Subcutaneous adipose tissue (tissue), 4 donors: ENCODE measurements around the gene MYH9. TPM values are rescaled to one million over a fixed set of nuclear protein-coding genes. Genes with fewer than 3 reads are reported as not detected.

Experiments
- CTCF ChIP-seq: fragments of 450-650 bp; IDR thresholded peaks from one replicate; pipeline ENCODE4 v1.5.1; 2016; ENCODE audit warnings: low read depth, mild to moderate bottlenecking, control low read depth, antibody characterized with exemption, moderate library complexity
- total RNA-seq, 4 donors: library from RNA; depleted of rRNA; stranded (reverse); fragments of >200 nt; gene quantifications; one replicate each; pipeline ENCODE4 v1.1.0, GENCODE V29; 2016

Gene MYH9
- total RNA-seq, 4 donors from 2014 or later = 187 to 410 (median 233) TPM

- TF ChIP-seq CTCF = no peak
Observed at GRCh38 chr22:36239150-36239400, 148.7 kb downstream of the MYH9 start.

- TF ChIP-seq CTCF = no peak
Observed at GRCh38 chr22:36238373-36239149, 149.2 kb downstream of the MYH9 start.

DNA sequence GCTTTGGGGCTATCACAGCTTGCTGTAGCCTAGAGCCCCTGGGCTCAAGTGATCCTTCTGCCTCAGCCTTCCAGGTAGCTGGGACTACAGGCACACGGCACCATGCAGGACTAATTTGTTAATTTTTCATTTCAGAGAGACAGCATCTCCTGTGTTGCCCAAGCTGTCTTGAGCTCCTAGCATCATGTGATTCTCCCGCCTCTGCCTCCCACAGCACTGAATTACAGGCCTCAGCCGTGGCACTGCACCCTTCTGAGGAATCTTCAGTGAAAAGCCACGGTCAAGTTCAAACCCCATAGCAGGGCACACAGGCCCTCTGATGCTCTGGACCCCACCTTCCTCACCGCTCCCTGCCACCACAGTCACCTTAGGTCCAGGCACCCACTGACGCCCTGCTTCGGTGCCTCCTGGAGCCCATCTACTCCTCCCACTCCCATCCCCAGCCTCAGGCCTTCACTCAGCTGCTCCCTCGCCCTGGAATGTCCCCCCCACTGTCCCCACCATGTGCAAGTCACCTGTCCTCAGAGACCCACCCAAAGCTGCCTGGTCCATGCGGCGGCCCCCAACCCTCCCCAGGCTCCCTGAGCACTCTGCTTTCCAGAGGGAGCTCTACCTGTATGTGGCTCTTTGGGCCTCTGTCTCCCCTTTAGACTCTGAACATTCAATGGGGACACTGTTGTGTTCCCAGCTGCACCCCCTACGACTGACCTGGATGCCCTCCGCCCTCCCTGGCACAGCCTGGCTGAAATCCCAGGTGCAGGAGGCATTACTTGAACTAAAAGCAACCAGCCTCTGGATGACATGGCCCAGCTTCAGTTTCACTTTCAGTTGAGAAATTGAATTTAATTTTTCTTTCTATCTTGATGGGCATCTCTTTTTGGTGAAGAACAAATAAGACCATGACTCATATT lies 150.1 kb downstream of the MYH9 start:
- no peak for TF ChIP-seq CTCF

DNA sequence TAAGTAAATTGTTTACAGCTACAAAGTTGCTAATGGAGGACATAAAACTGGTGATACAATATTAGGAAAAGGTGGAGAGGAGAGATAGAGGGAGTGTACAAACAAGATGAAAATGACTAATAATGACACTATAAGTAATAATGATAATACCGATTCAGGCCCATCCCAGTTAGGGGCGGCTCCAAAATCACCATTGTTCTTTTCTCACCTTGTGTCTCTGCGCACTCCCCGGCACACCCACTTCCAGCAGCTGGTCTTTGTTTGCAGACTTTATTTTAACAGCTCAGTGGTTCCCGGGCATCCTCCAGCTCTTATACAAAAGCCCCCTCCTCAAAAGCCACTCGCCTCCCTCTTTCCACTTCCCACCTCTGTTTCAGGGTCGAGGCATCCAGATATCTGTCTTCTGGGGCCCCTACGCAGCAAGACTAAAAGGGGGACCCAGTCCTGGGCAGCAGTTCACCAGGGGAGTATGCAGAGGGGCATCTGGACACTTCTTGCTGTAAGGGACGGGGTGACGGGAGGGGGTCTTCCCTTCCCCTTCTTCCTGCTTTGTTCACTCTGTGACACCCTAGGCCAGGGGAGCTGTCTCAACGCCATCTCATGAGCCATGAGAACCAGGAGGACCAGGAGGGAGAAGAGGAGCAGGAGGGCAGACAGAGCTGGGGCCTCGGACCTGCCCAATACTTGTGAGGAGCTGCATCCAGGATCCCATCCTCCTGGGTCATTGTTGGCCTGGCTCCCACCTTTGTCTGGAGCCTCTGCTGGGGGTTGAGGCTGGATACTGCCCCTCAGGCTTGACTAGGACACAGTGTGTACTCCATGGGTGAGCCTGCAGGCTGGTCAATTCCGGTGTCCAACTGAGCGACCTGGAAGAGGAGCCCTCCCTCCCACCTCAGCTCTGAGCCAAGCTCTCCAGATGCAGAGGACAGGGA lies 151.1 kb downstream of the MYH9 start:
- TF ChIP-seq CTCF = no peak

DNA sequence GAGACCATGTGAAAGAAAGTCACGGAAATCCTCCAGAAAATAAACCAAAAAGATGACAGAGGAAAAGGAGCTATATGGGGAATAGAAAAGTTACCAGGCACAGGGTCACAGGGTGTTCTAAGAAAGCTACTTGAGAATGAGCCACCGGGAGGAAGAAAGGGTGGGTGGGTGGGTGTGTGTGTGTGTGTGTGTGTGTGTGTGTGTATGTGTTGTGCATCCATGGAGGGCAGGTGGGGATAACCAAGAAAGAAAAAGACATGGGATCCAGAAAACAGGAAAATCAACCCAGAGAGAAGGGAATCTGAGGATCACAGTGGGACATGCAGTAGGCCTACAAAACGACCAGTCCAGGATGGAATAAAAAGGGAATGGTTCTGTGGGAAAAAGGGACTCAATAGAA lies 152.2 kb downstream of the MYH9 start:
- no peak for TF ChIP-seq CTCF

GRCh38 chr22:36234919-36235318 lies 152.8 kb downstream of the MYH9 start:
- no peak for TF ChIP-seq CTCF

- TF ChIP-seq CTCF = no peak
Observed at GRCh38 chr22:36234213-36234612, 153.6 kb downstream of the MYH9 start.
